ENCODE measurements around the gene CRIP1. TPM values are rescaled to one million over a fixed set of nuclear protein-coding genes. Genes with fewer than 3 reads are reported as not detected.
A peak's percentile ranks its signal among the peaks of the same experiment; 100 is the strongest.

CRIP1 gene
- total RNA-seq, 1 donor from 2014 or later: 5.2 TPM

DNA sequence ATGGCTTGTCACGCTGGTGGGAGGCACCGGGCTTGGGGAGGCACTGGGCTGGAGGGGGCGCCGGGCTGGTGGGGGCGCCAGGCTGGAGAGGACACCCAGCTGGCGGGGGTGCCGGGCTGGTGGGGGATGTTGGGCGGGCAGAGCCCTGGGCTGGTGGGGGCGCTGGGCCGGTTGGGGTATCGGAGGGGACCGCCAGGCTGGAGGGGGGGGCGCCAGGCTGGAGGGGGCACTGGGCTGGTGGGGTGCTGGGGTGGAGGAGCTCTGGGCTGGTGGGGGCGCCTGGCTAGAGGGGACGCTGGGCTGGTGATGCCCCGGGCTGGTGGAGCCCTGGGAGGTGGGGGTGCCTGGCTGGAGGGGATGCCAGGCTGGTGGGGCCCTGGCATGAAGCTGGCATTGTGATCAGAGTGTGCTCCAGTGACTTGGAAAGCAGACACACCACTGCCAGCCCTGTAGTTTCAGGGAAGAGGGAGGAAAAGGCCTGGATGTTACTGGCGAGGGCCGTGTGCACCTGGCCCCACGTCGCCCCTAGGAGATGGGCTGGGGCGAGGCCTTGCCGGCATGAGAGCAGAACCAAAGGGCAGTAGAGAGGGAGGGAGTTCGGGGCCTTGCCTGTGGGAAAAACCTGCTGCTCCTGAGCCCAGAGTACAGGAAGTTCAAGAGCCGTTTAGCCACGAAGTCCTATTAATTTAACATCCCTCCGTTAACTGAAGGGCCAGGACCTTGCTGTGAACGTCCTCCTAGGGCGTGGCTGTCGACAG, 17.4 kb downstream of the CRIP1 start:
- Histone ChIP-seq H3K27ac (ENCODE audit: low read depth, low read length) (no peak overlapping the region), H3K9ac (ENCODE audit: low read depth in 1 of 3, low read length in 3 of 3) (no peak overlapping the region), H3K36me3 (ENCODE audit: control insufficient read depth in 3 of 3, insufficient read depth in 3 of 3, low read length in 3 of 3) (no peaks in the 10 kb centered on the region), H3K27me3 (ENCODE audit: control insufficient read depth in 3 of 3, insufficient read depth in 3 of 3, low read length in 3 of 3) (peaks cover 0 to 7% (median 0%) of the 10 kb centered on the region in 3 donors), H3K9me3 (ENCODE audit: control insufficient read depth in 3 of 3, low read length in 3 of 3) (no peaks in the 10 kb centered on the region), H3K4me3 (ENCODE audit: low read length in 3 of 3) (no peak overlapping the region), H3K4me1 (ENCODE audit: control insufficient read depth in 3 of 3, insufficient read depth in 3 of 3, low read length in 3 of 3) (no peaks in the 10 kb centered on the region)

DNA sequence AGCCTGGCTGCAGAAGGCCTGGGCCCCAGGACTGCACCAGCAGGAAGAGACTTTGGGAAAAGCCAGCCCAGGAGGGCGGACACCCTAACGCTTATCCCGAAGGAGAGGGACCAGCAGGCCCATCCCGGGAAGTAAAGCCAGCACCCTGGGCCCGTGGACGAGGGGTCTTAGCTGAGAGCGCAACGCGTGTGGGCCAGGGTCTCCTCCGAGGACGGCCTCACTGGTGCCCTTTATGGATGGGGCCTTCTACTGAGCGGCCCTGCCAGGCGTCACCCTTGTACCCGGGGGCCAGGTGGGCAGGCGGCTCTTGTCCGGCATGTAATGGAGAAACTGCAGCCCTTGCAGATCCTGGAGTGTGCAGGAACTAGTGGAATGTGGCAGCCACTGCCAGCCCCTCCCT, 18.4 kb downstream of the CRIP1 start:
- H3K9me3 ChIP-seq (ENCODE audit: control insufficient read depth in 3 of 3, low read length in 3 of 3): no peaks in the 10 kb centered on the region
- peaks cover 0 to 7% (median 4%) of the 10 kb centered on the region in 3 donors for H3K27me3 ChIP-seq (ENCODE audit: control insufficient read depth in 3 of 3, insufficient read depth in 3 of 3, low read length in 3 of 3)
- no peak overlapping the region for H3K27ac ChIP-seq (ENCODE audit: low read depth, low read length)
- H3K4me1 ChIP-seq (ENCODE audit: control insufficient read depth in 3 of 3, insufficient read depth in 3 of 3, low read length in 3 of 3): no peaks in the 10 kb centered on the region
- no peak overlapping the region for H3K4me3 ChIP-seq (ENCODE audit: low read length in 3 of 3)
- no peaks in the 10 kb centered on the region for H3K36me3 ChIP-seq (ENCODE audit: control insufficient read depth in 3 of 3, insufficient read depth in 3 of 3, low read length in 3 of 3)
- no peak overlapping the region for H3K9ac ChIP-seq (ENCODE audit: low read depth in 1 of 3, low read length in 3 of 3)

DNA sequence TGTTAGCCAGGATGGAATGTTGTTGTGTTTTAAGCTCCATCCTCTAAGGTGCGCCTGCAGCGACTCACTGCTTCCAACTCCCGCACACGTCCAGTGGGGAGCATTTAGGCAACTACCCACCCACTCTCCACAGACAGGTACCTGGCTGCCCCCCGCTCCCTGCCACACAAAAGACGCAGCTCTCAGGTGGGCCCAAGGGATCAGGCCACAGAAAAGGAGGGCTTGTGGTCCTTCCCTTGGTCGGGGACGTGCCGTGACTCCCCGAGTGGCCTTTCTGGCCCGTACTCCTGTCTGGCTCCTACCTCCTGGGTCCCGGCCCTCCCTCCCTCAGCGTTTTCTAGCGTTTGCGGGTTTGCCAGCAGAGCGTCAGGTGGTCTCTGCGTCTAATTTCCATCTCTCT, 20.6 kb downstream of the CRIP1 start:
- Histone ChIP-seq H3K9ac (ENCODE audit: low read depth in 1 of 3, low read length in 3 of 3) (no peak overlapping the region), H3K27me3 (ENCODE audit: control insufficient read depth in 3 of 3, insufficient read depth in 3 of 3, low read length in 3 of 3) (peaks cover 8 to 19% (median 14%) of the 10 kb centered on the region in 3 donors), H3K36me3 (ENCODE audit: control insufficient read depth in 3 of 3, insufficient read depth in 3 of 3, low read length in 3 of 3) (no peaks in the 10 kb centered on the region), H3K27ac (ENCODE audit: low read depth, low read length) (no peak overlapping the region), H3K4me1 (ENCODE audit: control insufficient read depth in 3 of 3, insufficient read depth in 3 of 3, low read length in 3 of 3) (no peaks in the 10 kb centered on the region), H3K4me3 (ENCODE audit: low read length in 3 of 3) (no peak overlapping the region), H3K9me3 (ENCODE audit: control insufficient read depth in 3 of 3, low read length in 3 of 3) (no peaks in the 10 kb centered on the region)

DNA sequence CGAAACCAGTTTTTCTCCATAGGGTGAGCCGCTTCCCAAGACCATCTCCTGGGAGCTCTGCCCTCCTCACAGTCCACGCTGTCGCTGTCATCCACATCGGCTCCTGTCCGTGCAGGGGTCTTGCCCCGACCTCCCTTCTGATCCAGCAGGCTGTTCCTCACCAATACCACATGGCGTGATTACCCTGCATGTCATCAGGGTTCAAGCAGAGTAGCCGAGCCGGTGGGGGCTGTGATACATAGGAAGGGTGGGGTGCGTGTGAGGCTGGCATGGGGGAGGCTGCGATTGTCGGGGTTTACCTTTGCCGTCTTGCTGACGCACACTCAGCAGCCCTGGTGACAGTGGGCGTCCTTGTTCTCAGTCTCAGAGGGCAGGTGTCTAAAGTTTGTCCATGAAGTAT, 21.4 kb downstream of the CRIP1 start:
- Histone ChIP-seq H3K9me3 (ENCODE audit: control insufficient read depth in 3 of 3, low read length in 3 of 3) (no peaks in the 10 kb centered on the region), H3K27ac (ENCODE audit: low read depth, low read length) (no peak overlapping the region), H3K36me3 (ENCODE audit: control insufficient read depth in 3 of 3, insufficient read depth in 3 of 3, low read length in 3 of 3) (no peaks in the 10 kb centered on the region), H3K27me3 (ENCODE audit: control insufficient read depth in 3 of 3, insufficient read depth in 3 of 3, low read length in 3 of 3) (peaks cover 13 to 27% (median 18%) of the 10 kb centered on the region in 3 donors), H3K9ac (ENCODE audit: low read depth in 1 of 3, low read length in 3 of 3) (no peak overlapping the region), H3K4me3 (ENCODE audit: low read length in 3 of 3) (no peak overlapping the region), H3K4me1 (ENCODE audit: control insufficient read depth in 3 of 3, insufficient read depth in 3 of 3, low read length in 3 of 3) (no peaks in the 10 kb centered on the region)

DNA sequence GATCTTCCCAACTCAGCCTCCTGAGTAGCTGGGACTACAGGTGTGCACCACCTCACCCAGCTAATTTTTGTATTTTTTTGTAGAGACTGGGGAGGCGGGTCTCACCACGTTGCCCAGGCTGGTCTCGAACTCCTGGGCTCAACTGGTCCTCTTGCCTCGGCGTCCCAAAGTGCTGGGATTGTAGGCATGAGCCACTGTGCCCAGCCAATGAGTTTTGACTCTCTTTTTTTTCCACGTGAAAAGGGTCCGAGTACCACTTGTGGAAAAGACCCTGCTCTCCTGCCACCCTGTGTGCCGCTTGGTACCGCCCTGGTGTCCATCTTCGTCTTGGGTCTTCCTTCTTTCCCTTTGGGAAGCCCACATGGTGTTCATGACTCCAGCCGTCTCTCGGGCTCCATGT, 21.9 kb downstream of the CRIP1 start:
- H3K27ac ChIP-seq (ENCODE audit: low read depth, low read length): no peak overlapping the region
- peaks cover 13 to 28% (median 18%) of the 10 kb centered on the region in 3 donors for H3K27me3 ChIP-seq (ENCODE audit: control insufficient read depth in 3 of 3, insufficient read depth in 3 of 3, low read length in 3 of 3)
- H3K4me3 ChIP-seq (ENCODE audit: low read length in 3 of 3): no peak overlapping the region
- H3K36me3 ChIP-seq (ENCODE audit: control insufficient read depth in 3 of 3, insufficient read depth in 3 of 3, low read length in 3 of 3): no peaks in the 10 kb centered on the region
- H3K4me1 ChIP-seq (ENCODE audit: control insufficient read depth in 3 of 3, insufficient read depth in 3 of 3, low read length in 3 of 3): no peaks in the 10 kb centered on the region
- no peak overlapping the region for H3K9ac ChIP-seq (ENCODE audit: low read depth in 1 of 3, low read length in 3 of 3)
- H3K9me3 ChIP-seq (ENCODE audit: control insufficient read depth in 3 of 3, low read length in 3 of 3): no peaks in the 10 kb centered on the region

DNA sequence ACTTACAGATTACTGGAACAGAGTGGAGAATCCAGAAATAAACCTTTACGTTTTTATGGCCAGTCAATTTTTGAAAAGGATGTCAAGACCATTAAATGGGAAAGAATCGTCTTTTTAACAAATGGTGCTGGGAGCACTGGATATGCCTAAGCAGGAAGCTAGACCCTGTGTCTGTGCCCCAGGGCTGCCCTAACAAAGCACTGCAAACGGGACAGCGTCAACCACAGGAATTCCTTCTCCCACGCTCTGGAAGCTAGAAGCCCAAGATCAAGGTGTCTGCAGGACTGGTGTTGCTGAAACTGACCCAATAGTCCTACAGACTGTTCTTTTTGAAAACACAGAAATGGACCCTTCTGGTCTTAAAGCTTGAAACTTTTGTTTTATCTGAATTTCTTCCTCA, 30.4 kb downstream of the CRIP1 start:
- H3K27me3 ChIP-seq (ENCODE audit: control insufficient read depth in 3 of 3, insufficient read depth in 3 of 3, low read length in 3 of 3): peaks cover 9 to 21% (median 19%) of the 10 kb centered on the region in 3 donors
- no peaks in the 10 kb centered on the region for H3K4me1 ChIP-seq (ENCODE audit: control insufficient read depth in 3 of 3, insufficient read depth in 3 of 3, low read length in 3 of 3)
- H3K36me3 ChIP-seq (ENCODE audit: control insufficient read depth in 3 of 3, insufficient read depth in 3 of 3, low read length in 3 of 3): no peaks in the 10 kb centered on the region
- H3K4me3 ChIP-seq (ENCODE audit: low read length in 3 of 3): no peak overlapping the region
- no peak overlapping the region for H3K27ac ChIP-seq (ENCODE audit: low read depth, low read length)
- H3K9me3 ChIP-seq (ENCODE audit: control insufficient read depth in 3 of 3, low read length in 3 of 3): no peaks in the 10 kb centered on the region
- no peak overlapping the region for H3K9ac ChIP-seq (ENCODE audit: low read depth in 1 of 3, low read length in 3 of 3)

DNA sequence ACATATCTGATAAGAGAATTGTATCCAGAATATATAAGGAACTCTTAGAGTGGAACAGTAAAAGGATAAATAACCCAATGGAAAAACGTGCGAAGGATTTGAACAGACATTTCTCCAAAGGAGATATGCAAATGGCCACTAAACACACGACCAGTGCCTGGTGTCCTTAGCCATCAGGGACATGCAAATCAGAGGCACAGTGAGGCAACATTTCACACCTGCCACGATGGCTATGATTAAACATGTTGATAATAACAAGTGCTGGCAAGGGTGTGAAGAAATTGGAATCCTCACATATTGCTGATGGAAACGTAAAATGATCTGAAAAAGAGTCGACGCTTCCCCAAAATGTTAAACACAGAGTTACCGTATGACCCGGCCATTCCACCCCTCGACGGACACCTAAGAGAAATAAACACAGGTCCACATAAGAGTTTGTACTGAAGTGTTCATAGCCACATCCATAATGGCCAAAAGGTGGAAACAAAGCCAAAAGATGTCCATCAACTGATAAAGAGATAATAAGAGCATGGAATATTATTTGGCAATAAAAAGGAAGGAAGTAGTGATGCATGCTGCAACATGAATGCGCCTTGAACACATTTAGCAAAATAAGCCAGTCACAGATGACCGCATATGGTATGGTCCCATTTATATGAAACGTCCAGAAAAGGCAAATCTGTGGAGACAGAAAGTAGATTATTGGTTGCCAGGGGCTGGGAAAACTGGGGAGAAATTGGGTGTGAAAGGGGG, 33.4 kb downstream of the CRIP1 start:
- H3K36me3 ChIP-seq (ENCODE audit: control insufficient read depth in 3 of 3, insufficient read depth in 3 of 3, low read length in 3 of 3): no peaks in the 10 kb centered on the region
- H3K27ac ChIP-seq (ENCODE audit: low read depth, low read length): no peak overlapping the region
- no peaks in the 10 kb centered on the region for H3K4me1 ChIP-seq (ENCODE audit: control insufficient read depth in 3 of 3, insufficient read depth in 3 of 3, low read length in 3 of 3)
- H3K27me3 ChIP-seq (ENCODE audit: control insufficient read depth in 3 of 3, insufficient read depth in 3 of 3, low read length in 3 of 3): peaks cover 9 to 13% (median 10%) of the 10 kb centered on the region in 3 donors
- no peaks in the 10 kb centered on the region for H3K9me3 ChIP-seq (ENCODE audit: control insufficient read depth in 3 of 3, low read length in 3 of 3)
- H3K9ac ChIP-seq (ENCODE audit: low read depth in 1 of 3, low read length in 3 of 3): no peak overlapping the region
- no peak overlapping the region for H3K4me3 ChIP-seq (ENCODE audit: low read length in 3 of 3)

DNA sequence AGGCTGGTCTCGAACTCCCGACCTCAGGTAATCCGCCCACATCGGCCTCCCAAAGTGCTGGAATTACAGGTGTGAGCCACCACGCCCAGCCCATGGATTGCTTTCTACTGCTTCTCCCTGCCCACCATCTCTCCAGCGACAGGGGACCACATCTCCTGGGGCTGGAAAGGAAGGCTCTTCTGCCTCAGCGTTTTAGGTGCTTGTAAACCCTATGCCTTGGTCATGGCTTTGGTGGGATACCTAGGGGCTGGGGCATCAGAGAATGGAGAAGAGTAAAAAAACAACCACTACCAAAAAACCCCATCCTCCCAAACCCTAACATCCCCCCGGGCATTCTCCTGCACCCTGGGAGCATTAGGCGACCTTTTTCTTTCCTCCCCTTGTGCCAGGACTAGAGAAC, 38.6 kb downstream of the CRIP1 start:
- H3K4me1 ChIP-seq (ENCODE audit: control insufficient read depth in 3 of 3, insufficient read depth in 3 of 3, low read length in 3 of 3): peaks cover 18 to 21% (median 19%) of the 10 kb centered on the region in 3 donors
- H3K27ac ChIP-seq (ENCODE audit: low read depth, low read length): no peak overlapping the region
- no peak overlapping the region for H3K9ac ChIP-seq (ENCODE audit: low read depth in 1 of 3, low read length in 3 of 3)
- H3K36me3 ChIP-seq (ENCODE audit: control insufficient read depth in 3 of 3, insufficient read depth in 3 of 3, low read length in 3 of 3): no peaks in the 10 kb centered on the region
- peaks cover 24 to 40% (median 27%) of the 10 kb centered on the region in 3 donors for H3K27me3 ChIP-seq (ENCODE audit: control insufficient read depth in 3 of 3, insufficient read depth in 3 of 3, low read length in 3 of 3)
- no peaks in the 10 kb centered on the region for H3K9me3 ChIP-seq (ENCODE audit: control insufficient read depth in 3 of 3, low read length in 3 of 3)
- H3K4me3 ChIP-seq (ENCODE audit: low read length in 3 of 3): no peak overlapping the region

DNA sequence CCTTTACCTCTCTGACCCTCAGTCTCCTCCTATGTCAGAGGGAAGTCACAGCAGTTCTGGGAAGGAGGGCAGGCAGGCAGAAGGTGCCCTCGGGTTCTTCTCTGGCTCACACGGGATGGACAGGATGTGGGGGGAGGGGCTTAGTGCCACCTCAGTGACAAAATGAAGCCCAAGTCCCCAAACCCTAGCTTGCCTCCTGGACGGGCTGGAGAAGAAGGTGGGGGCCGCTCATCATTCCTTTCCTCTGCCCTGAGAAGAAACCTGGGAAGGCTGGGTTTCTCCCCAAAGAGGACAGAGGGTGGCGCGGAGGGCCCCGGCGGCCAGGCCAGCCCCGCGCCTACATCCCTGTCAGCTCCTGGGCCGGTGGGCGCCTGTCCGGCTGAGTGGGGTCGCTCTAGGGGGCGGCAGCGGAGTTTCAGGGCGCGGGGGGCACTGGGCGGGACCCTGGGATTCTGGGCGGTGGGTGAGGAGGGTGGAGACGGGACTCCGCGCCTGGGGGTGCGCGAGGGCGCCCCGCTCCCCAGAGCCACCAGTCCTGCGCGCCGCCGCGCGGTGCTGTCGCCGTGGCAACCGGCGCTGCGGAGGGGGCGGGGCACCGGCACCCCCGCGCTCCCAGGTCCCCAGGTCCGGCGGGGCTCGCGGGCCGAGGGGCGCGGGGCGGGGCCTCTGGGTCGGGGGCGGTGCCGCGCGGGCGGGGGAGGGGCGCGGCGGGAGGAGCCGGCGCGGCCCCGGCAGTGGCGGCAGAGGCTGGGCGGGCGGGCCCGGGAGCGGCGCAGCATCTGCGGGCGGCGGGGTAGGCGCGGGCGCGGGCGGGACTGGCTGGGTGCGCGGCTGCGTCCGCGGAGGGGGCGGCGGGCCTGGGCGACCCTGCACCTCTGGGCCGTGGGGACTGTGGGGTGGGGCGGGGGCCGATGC, 39.4 kb downstream of the CRIP1 start, which contains the start of gene TMEM121:
TMEM121 (plus strand) TSS at position 723 of the 915 bp plus-strand sequence. CDS start 2,252 bp downstream, outside the sequence.
- H3K27me3 ChIP-seq (ENCODE audit: control insufficient read depth in 3 of 3, insufficient read depth in 3 of 3, low read length in 3 of 3): peaks cover 27 to 46% (median 27%) of the 10 kb centered on the region in 3 donors
- H3K9me3 ChIP-seq (ENCODE audit: control insufficient read depth in 3 of 3, low read length in 3 of 3): no peaks in the 10 kb centered on the region
- peak within 1 kb of the TSS; percentile 14 to 59 (median 45) for H3K4me3 ChIP-seq (ENCODE audit: low read length in 3 of 3)
- H3K9ac ChIP-seq (ENCODE audit: low read depth in 1 of 3, low read length in 3 of 3): peak within 1 kb of the TSS in 2 of 3 donors; percentile 20 to 50
- H3K27ac ChIP-seq (ENCODE audit: low read depth, low read length): no peak within 1 kb of the TSS
- peaks cover 18 to 21% (median 19%) of the 10 kb centered on the region in 3 donors for H3K4me1 ChIP-seq (ENCODE audit: control insufficient read depth in 3 of 3, insufficient read depth in 3 of 3, low read length in 3 of 3)
- no peaks in the 10 kb centered on the region for H3K36me3 ChIP-seq (ENCODE audit: control insufficient read depth in 3 of 3, insufficient read depth in 3 of 3, low read length in 3 of 3)

Data from skeletal muscle tissue (tissue), 4 donors.